ENCODE measurements around the gene CABP7. TPM values are rescaled to one million over a fixed set of nuclear protein-coding genes. Genes with fewer than 3 reads are reported as not detected.
"Not testable (repeated sequence)": the region's sequence is repeated elsewhere in the genome, so short reads cannot be mapped to it uniquely, and the experiment has no call there.

Gene CABP7
- total and polyA plus RNA-seq, 2 of the 8 experiments (the other 6 are each of a cell fraction or from before 2014, with no cell fraction given) = 0.20 to 0.36 TPM

GRCh38 chr22:29753808-29754657, 34.2 kb downstream of the CABP7 start (continued):
- TF ChIP-seq RBBP5 (IDR thresholded peaks at IDR 0.05; ENCODE audit: borderline replicate concordance, low read depth, low read length) = no peak
- no peak for TF ChIP-seq PHF8 (conservative IDR thresholded peaks at IDR 0.05; ENCODE audit: low read depth, low read length)
- TF ChIP-seq TAF1 (IDR thresholded peaks at IDR 0.05; ENCODE audit: low read depth, low read length) = no peak
- no peak for TF ChIP-seq SP4 (IDR thresholded peaks at IDR 0.05; ENCODE audit: low read length)
- TF ChIP-seq CBX5 (IDR thresholded peaks at IDR 0.05; ENCODE audit: low read depth, low read length) = no peak

GRCh38 chr22:29754658-29755395, 35.0 kb downstream of the CABP7 start:
- H3K79me1 ChIP-seq (ENCODE audit: low read depth, low read length); FAIRE-seq; H3K56ac ChIP-seq (replicated peaks; ENCODE audit: insufficient read length, low read depth, low read length); H2AK5ac ChIP-seq (ENCODE audit: low read depth, low read length); H3K14ac ChIP-seq (ENCODE audit: insufficient read length); H4K91ac ChIP-seq (replicated peaks; ENCODE audit: insufficient read length, low read length); H3K4me1 ChIP-seq (replicated peaks in 1 of 4; ENCODE audit: control insufficient read depth in 3 of 4, insufficient read depth in 4 of 4, low read length in 3 of 4); H3K23ac ChIP-seq (ENCODE audit: insufficient read length); POLR2A ChIA-PET (ENCODE audit: partially characterized antibody); H4K20me1 ChIP-seq (replicated peaks in 1 of 2; ENCODE audit: control insufficient read depth in 1 of 2, insufficient read depth in 2 of 2, low read length in 2 of 2); H3K9ac ChIP-seq (replicated peaks in 1 of 4; ENCODE audit: extremely low read depth in 1 of 4, low read depth in 3 of 4, low read length in 3 of 4); H3K9me3 ChIP-seq (ENCODE audit: insufficient read depth in 2 of 2, low read depth in 1 of 2, low read length in 1 of 2); H4K8ac ChIP-seq (ENCODE audit: extremely low read depth, insufficient read depth, low read length); H3K79me2 ChIP-seq (ENCODE audit: control insufficient read depth in 1 of 2, insufficient read depth in 2 of 2, low read length in 2 of 2); H3K4me3 ChIP-seq (ENCODE audit: extremely low read depth in 1 of 4, insufficient read depth in 2 of 4, low read depth in 3 of 4, low read length in 4 of 4); H3K4ac ChIP-seq (replicated peaks; ENCODE audit: insufficient read length, low read depth, low read length); DNase-seq (ENCODE audit: low read depth in 1 of 2, low spot score in 2 of 2); H3K27ac ChIP-seq (ENCODE audit: low read depth, low read length); H3K27me3 ChIP-seq (replicated peaks in 1 of 4; ENCODE audit: control insufficient read depth in 3 of 4, extremely low read depth in 1 of 4, insufficient read depth in 3 of 4, low read length in 3 of 4); H3K36me3 ChIP-seq (ENCODE audit: control insufficient read depth in 2 of 4, insufficient read depth in 4 of 4, low read length in 3 of 4); H2AFZ ChIP-seq (ENCODE audit: low read length); H2BK15ac ChIP-seq (ENCODE audit: low read length); H2BK120ac ChIP-seq (replicated peaks; ENCODE audit: low read depth, low read length); H3K23me2 ChIP-seq (ENCODE audit: low read depth, low read length); H2BK5ac ChIP-seq (ENCODE audit: low read depth, low read length); H4K5ac ChIP-seq (ENCODE audit: insufficient read length, low read depth, low read length); H2BK20ac ChIP-seq (ENCODE audit: low read length); H2BK12ac ChIP-seq (ENCODE audit: low read depth, low read length); H3K4me2 ChIP-seq (ENCODE audit: insufficient read depth in 1 of 2, low read depth in 2 of 2, low read length in 2 of 2); H3K18ac ChIP-seq (ENCODE audit: extremely low read depth, low read length): not testable (repeated sequence)
- CTCF ChIA-PET (ENCODE audit: partially characterized antibody) = interaction anchor here (0.6 to 2.4 kb wide), 6 partner anchors 9 to 334 kb away, joined by 3 to 9 read pairs (median 4); no protein-coding TSS in a partner anchor
- WGBS, 2 experiments (ENCODE audit: extremely low coverage in 1 of 2, insufficient coverage in 1 of 2, insufficient read length in 1 of 2, insufficient replicate concordance in 2 of 2, low coverage in 1 of 2, low lambda C conversion rate in 2 of 2, missing lambda C conversion rate in 1 of 2) = 91% methylated on average over 9 of the region's 11 CpGs; no CpG with 5 or more reads in 1 of the 2 experiments

Measured in H1 (cell line).